ENCODE results near the gene EBF3.

GRCh38 chr10:129950676-129951075 lies 13.4 kb downstream of the EBF3 start:
- TF ChIP-seq SUZ12 (IDR thresholded peaks at IDR 0.05; ENCODE audit: extremely low read depth, insufficient read depth, insufficient read length) = no peak
- no peak for TF ChIP-seq ZNF274 (IDR thresholded peaks at IDR 0.05; ENCODE audit: low read depth, low read length)
